ENCODE measurements around the gene PXMP2. TPM values are rescaled to one million over a fixed set of nuclear protein-coding genes. Genes with fewer than 3 reads are reported as not detected.
A peak's percentile ranks its signal among the peaks of the same experiment; 100 is the strongest.
"Not testable (repeated sequence)": the region's sequence is repeated elsewhere in the genome, so short reads cannot be mapped to it uniquely, and the experiment has no call there.

PXMP2 gene
- total RNA-seq, 1 donor from 2014 or later: 36.5 TPM

- no peak for DNase-seq (ENCODE audit: low spot score)
- intact Hi-C loops (cut with DNase I): loop anchor here (5.0 kb wide), 1 partner anchor 77 kb away; the partner anchor contains the start of gene ANKLE2
These were observed 2.0 kb upstream of the PXMP2 start for GRCh38 chr12:132685400-132685799.

- intact Hi-C loops (cut with DNase I): loop anchor here (5.0 kb wide), 1 partner anchor 75 kb away; the partner anchor contains the start of gene ANKLE2
- DNase-seq (ENCODE audit: low spot score): no peak
These were observed 569 bp upstream of the PXMP2 start for GRCh38 chr12:132686825-132687210.

- intact Hi-C loops (cut with DNase I): loop anchor here (5.0 kb wide), 1 partner anchor 73 kb away; the partner anchor contains the start of gene ANKLE2
- DNase-seq (ENCODE audit: low spot score): no peak
These were observed 1.8 kb downstream of the PXMP2 start for GRCh38 chr12:132689227-132689626.

- no peak for DNase-seq (ENCODE audit: low spot score)
- intact Hi-C loops (cut with DNase I): no loop called here
These were observed 2.7 kb downstream of the PXMP2 start for GRCh38 chr12:132690112-132690511.

GRCh38 chr12:132692030-132692429 lies 4.6 kb downstream of the PXMP2 start:
- intact Hi-C loops (cut with DNase I); DNase-seq (ENCODE audit: low spot score): not testable (repeated sequence)

GRCh38 chr12:132694888-132695287 lies 7.5 kb downstream of the PXMP2 start:
- DNase-seq (ENCODE audit: low spot score); intact Hi-C loops (cut with DNase I): not testable (repeated sequence)

GRCh38 chr12:132695431-132695830 lies 8.0 kb downstream of the PXMP2 start:
- intact Hi-C loops (cut with DNase I): no loop called here
- DNase-seq (ENCODE audit: low spot score): no peak

- no peak for DNase-seq (ENCODE audit: low spot score)
- intact Hi-C loops (cut with DNase I): no loop called here
These were observed 11.0 kb downstream of the PXMP2 start for GRCh38 chr12:132698341-132698740.

GRCh38 chr12:132700212-132700822 lies 12.9 kb downstream of the PXMP2 start:
- intact Hi-C loops (cut with DNase I): no loop called here
- DNase-seq (ENCODE audit: low spot score): no peak

GRCh38 chr12:132702640-132703039 lies 15.3 kb downstream of the PXMP2 start:
- no peak for DNase-seq (ENCODE audit: low spot score)
- intact Hi-C loops (cut with DNase I): no loop called here

GRCh38 chr12:132703641-132704040 lies 16.3 kb downstream of the PXMP2 start:
- DNase-seq (ENCODE audit: low spot score): no peak

GRCh38 chr12:132707241-132707640 lies 19.9 kb downstream of the PXMP2 start:
- DNase-seq (ENCODE audit: low spot score): no peak
- intact Hi-C loops (cut with DNase I): no loop called here

More at GRCh38 chr12:132703641-132704040, 16.3 kb downstream of the PXMP2 start:
- intact Hi-C loops (cut with DNase I): no loop called here

GRCh38 chr12:132708150-132708549 lies 20.8 kb downstream of the PXMP2 start:
- intact Hi-C loops (cut with DNase I): no loop called here
- DNase-seq (ENCODE audit: low spot score): no peak

GRCh38 chr12:132710043-132710404 lies 22.6 kb downstream of the PXMP2 start:
- intact Hi-C loops (cut with DNase I): no loop called here
- no peak for DNase-seq (ENCODE audit: low spot score)

- DNase-seq (ENCODE audit: low spot score): peak; percentile 90
- intact Hi-C loops (cut with DNase I): no loop called here
These were observed 23.2 kb downstream of the PXMP2 start, which contains the start of gene PGAM5 for GRCh38 chr12:132710405-132711079. TSS of gene PGAM5 (plus strand) at chr12:132710842. CDS start at chr12:132710877, 35 bp downstream.

GRCh38 chr12:132711080-132711843 lies 23.9 kb downstream of the PXMP2 start:
- intact Hi-C loops (cut with DNase I): no loop called here

GRCh38 chr12:132713123-132713522 lies 25.7 kb downstream of the PXMP2 start:
- DNase-seq (ENCODE audit: low spot score): no peak
- intact Hi-C loops (cut with DNase I): no loop called here

More at GRCh38 chr12:132711080-132711843, 23.9 kb downstream of the PXMP2 start:
- DNase-seq (ENCODE audit: low spot score): no peak

GRCh38 chr12:132715874-132716273 lies 28.5 kb downstream of the PXMP2 start:
- intact Hi-C loops (cut with DNase I): no loop called here
- DNase-seq (ENCODE audit: low spot score): no peak

- intact Hi-C loops (cut with DNase I): no loop called here
- no peak for DNase-seq (ENCODE audit: low spot score)
These were observed 29.0 kb downstream of the PXMP2 start for GRCh38 chr12:132716356-132716755.

- no peak for DNase-seq (ENCODE audit: low spot score)
- intact Hi-C loops (cut with DNase I): no loop called here
These were observed 29.6 kb downstream of the PXMP2 start for GRCh38 chr12:132717011-132717410.

Data from cardiac septum (tissue), 1 donor.